Measurements from ENCODE around the gene TIE1. TPM values are rescaled to one million over a fixed set of nuclear protein-coding genes. Genes with fewer than 3 reads are reported as not detected.

TIE1 gene
- polyA plus RNA-seq, 1 experiment = not detected

DNA sequence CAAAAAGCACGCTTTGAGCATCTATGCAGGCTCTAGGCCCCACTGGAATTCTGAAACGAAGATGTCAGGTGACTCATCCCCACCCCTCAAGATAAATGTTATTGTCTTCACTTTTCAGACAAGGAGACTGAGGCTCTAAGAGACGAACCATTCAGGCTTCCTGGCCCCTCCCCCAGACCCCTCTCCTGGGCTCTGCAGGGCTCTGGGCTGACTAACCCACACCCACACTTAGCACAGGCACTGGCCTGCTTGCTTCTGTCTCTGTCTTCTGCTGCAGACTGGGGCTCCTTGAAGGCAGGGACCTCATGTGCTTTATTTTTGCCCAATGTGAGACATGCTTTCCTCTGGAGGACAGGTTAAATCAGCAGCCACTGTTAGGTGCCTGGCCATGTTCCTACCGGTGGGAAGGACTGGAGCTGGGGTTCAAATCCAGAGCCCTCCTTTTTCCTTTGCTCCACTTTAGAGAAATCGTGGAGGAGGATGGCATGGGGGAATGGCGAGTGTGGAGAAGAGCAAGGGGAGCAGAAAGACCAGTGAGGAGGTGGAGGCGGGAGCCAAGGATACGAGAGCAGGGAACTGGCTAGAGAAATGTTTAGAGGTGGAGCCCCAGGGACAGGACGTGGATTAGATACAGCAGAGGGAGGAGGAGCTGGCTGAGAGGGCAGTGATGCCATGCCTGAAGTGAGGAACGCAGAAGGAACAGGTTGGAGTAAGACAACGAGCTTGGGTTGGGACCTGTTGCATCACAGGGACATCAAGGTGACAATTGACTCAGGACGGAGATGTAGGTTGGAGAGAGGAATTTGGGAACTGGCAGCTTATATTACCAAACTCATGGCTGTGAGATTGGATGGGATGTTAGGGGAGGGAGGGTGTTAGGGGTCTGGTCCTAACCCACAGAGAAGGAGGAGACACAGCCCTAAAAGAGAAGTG lies 29.3 kb upstream of the TIE1 start:
- ChIA-PET POLR2A (no interaction called here), CTCF (no interaction called here)
- H3K4me3 ChIP-seq (ENCODE audit: low read depth, low read length) = no peak overlapping the region
- DNase-seq (ENCODE audit: low read depth) = no peak
- TF ChIP-seq, protein P1, sequence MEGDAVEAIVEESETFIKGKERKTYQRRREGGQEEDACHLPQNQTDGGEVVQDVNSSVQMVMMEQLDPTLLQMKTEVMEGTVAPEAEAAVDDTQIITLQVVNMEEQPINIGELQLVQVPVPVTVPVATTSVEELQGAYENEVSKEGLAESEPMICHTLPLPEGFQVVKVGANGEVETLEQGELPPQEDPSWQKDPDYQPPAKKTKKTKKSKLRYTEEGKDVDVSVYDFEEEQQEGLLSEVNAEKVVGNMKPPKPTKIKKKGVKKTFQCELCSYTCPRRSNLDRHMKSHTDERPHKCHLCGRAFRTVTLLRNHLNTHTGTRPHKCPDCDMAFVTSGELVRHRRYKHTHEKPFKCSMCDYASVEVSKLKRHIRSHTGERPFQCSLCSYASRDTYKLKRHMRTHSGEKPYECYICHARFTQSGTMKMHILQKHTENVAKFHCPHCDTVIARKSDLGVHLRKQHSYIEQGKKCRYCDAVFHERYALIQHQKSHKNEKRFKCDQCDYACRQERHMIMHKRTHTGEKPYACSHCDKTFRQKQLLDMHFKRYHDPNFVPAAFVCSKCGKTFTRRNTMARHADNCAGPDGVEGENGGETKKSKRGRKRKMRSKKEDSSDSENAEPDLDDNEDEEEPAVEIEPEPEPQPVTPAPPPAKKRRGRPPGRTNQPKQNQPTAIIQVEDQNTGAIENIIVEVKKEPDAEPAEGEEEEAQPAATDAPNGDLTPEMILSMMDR (IDR thresholded peaks at IDR 0.05; ENCODE audit: insufficient read depth, low read depth, low read length) = no peak
- H3K36me3 ChIP-seq (ENCODE audit: control insufficient read depth, insufficient read depth, low read length) = no peaks in the 10 kb centered on the region
- H3K27me3 ChIP-seq (ENCODE audit: control insufficient read depth, insufficient read depth, low read length) = peaks cover 6% of the 10 kb centered on the region

DNA sequence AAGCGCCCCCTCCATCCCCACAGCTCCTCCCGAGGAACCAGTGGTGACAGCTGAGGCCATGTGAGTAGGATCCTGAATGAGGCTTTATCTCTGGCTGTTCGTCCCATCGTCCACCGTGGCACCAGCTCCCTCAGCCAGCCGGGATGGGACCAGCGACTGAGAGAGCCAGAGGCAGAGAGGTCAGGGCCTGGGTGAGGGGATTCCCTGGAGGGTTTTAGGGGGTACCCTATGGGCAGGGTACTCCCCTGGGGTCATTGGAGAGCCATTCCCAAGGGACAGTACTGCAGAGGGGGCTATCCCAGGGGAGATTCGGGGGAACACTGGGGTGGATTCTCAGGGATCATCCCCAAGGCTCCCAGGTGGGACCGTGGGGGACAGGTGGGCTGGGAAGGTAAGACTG lies 28.6 kb upstream of the TIE1 start:
- peaks cover 6% of the 10 kb centered on the region for H3K27me3 ChIP-seq (ENCODE audit: control insufficient read depth, insufficient read depth, low read length)
- no peak for DNase-seq (ENCODE audit: low read depth)
- CTCF ChIA-PET = no interaction called here
- TF ChIP-seq, protein P1 (IDR thresholded peaks at IDR 0.05; ENCODE audit: insufficient read depth, low read depth, low read length) = no peak
- POLR2A ChIA-PET = no interaction called here
- H3K36me3 ChIP-seq (ENCODE audit: control insufficient read depth, insufficient read depth, low read length) = no peaks in the 10 kb centered on the region
- H3K4me3 ChIP-seq (ENCODE audit: low read depth, low read length) = no peak overlapping the region

DNA sequence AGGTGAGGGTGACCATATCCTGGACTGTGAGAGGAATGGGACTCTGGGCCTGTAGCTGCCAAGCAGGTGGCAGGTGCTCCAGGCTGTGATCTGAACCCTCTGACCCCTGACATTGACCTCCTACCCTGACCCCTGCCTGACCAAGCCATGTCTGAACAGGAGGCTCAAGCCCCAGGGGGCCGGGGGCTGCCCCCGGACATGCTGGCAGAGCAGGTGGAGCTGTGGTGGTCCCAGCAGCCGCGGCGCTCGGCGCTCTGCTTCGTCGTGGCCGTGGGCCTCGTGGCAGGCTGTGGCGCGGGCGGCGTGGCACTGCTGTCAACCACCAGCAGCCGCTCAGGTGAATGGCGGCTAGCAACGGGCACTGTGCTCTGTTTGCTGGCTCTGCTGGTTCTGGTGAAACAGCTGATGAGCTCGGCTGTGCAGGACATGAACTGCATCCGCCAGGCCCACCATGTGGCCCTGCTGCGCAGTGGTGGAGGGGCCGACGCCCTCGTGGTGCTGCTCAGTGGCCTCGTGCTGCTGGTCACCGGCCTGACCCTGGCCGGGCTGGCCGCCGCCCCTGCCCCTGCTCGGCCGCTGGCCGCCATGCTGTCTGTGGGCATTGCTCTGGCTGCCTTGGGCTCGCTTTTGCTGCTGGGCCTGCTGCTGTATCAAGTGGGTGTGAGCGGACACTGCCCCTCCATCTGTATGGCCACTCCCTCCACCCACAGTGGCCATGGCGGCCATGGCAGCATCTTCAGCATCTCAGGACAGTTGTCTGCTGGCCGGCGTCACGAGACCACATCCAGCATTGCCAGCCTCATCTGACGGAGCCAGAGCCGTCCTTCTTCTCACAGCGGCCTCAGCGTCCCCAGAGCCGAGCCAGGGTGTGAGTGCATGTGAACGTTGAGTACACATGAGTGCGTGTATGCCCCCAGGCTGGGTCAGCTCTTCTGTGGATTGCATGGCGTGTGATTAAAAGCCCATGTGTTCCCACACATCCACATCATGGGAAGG lies 27.9 kb upstream of the TIE1 start:
- no peaks in the 10 kb centered on the region for H3K36me3 ChIP-seq (ENCODE audit: control insufficient read depth, insufficient read depth, low read length)
- H3K27me3 ChIP-seq (ENCODE audit: control insufficient read depth, insufficient read depth, low read length) = peaks cover 6% of the 10 kb centered on the region
- ChIA-PET CTCF (no interaction called here), POLR2A (no interaction called here)
- no peak overlapping the region for H3K4me3 ChIP-seq (ENCODE audit: low read depth, low read length)
- DNase-seq (ENCODE audit: low read depth) = no peak
- TF ChIP-seq, protein P1 (IDR thresholded peaks at IDR 0.05; ENCODE audit: insufficient read depth, low read depth, low read length) = no peak

DNA sequence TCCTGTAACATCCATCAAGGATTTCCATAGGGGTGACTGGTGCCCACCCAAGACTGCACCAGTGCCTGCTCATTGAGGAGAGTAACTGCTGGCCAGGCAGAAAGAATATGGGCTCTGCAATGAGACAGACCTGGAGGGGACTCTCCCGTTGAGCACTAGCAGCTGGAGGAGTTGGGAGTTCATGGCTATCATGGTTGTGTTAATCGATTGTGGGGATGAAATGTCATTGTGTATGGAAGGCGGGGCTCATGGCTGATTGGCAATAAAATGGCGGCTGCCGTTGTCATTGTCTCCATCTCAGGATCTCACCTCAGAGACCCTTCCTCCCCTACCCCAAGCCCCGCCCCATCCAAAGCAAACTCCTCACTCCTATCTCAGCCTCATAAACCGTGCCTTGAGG lies 27.1 kb upstream of the TIE1 start:
- peaks cover 6% of the 10 kb centered on the region for H3K27me3 ChIP-seq (ENCODE audit: control insufficient read depth, insufficient read depth, low read length)
- CTCF ChIA-PET = no interaction called here
- TF ChIP-seq, protein P1 (IDR thresholded peaks at IDR 0.05; ENCODE audit: insufficient read depth, low read depth, low read length) = no peak
- H3K36me3 ChIP-seq (ENCODE audit: control insufficient read depth, insufficient read depth, low read length) = no peaks in the 10 kb centered on the region
- no peak for DNase-seq (ENCODE audit: low read depth)
- no peak overlapping the region for H3K4me3 ChIP-seq (ENCODE audit: low read depth, low read length)
- POLR2A ChIA-PET = no interaction called here

Measured in BJ (cell line).